GM19395 (cell line): Measurements from ENCODE around the gene LMO7.

Experiments
- ATAC-seq: cut with Tn5 transposase; IDR thresholded peaks from one replicate; pipeline ENCODE4 v1.9.1; 2021; ENCODE audit warnings: mild to moderate bottlenecking, moderate library complexity; ENCODE audit not compliant: unreplicated experiment

LMO7 gene

GRCh38 chr13:75635828-75636435 lies at the start of gene LMO7:
LMO7 (plus strand) TSS chr13:75636330; CDS start chr13:75636658, 328 bp downstream.
- peak; percentile 69 for ATAC-seq

- no peak for ATAC-seq
These were observed 48.5 kb upstream of the LMO7 start for GRCh38 chr13:75587679-75588078.

- ATAC-seq, result no peak
These were observed 39.4 kb upstream of the LMO7 start for GRCh38 chr13:75596657-75597182.

- no peak for ATAC-seq
These were observed 35.8 kb upstream of the LMO7 start for GRCh38 chr13:75600371-75600770.

GRCh38 chr13:75603038-75603437 lies 33.1 kb upstream of the LMO7 start:
- no peak for ATAC-seq

DNA sequence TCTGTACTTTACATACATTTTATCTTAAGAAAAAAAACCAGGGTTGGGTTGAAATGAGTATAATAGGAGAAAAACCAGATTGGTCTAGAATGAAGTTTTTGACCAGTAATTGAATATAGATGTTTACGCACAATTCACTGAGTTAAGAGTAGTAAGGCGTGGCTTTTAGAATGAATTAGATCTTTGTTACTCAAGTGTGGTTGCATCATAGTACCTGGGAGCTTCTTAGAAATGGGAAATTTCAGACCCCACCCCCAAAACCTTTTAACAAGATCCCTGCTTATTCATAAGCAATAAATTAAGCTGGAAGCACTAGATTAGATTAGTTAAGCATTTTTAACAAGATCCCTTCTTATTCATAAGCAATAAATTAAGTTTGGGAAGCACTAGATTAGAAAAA lies 28.7 kb upstream of the LMO7 start:
- no peak for ATAC-seq

GRCh38 chr13:75610466-75610865 lies 25.7 kb upstream of the LMO7 start:
- ATAC-seq, result no peak

- no peak for ATAC-seq
These were observed 23.8 kb upstream of the LMO7 start for GRCh38 chr13:75612354-75612753.

- no peak for ATAC-seq
These were observed 18.9 kb upstream of the LMO7 start for GRCh38 chr13:75617230-75617629.

DNA sequence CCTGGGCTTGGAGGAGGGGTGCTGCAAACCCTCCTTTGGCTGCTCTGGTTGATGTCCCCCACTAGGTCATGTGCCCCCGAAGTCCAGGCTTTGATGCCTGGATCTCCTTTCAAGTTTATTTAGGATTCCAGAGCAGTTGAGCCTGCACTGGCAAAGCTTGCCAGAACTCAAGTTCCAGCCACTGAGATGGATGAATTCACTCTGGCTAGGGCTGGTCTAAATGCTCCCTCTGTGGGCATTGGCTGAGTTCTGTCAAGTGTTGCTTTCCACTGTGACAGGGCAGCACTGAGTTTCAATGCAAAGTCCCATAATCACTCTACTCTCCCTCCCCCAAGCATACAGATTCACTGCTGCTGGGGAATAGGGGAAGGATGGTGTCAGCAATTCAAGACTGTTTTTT lies 17.8 kb upstream of the LMO7 start:
- ATAC-seq, result no peak

DNA sequence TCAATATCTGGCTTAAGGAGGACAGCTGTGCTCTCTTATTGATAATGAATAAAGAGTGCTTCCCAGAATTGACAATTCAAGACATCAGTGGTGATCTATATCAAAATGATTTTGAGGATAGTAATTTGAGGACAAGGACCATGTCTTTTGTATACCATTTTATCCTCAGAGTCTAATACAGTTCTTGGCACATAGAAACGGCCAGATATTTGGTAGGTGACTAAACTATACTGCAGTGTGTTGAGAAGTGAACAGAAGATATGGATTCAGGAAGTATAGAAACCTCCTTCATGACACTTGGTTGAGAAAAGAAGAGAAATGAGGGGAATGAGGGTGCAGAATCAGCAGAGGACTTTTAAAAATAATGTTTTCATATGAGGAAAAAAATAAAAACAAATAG lies 16.1 kb upstream of the LMO7 start:
- no peak for ATAC-seq

- no peak for ATAC-seq
These were observed 15.0 kb upstream of the LMO7 start for GRCh38 chr13:75621147-75621546.

DNA sequence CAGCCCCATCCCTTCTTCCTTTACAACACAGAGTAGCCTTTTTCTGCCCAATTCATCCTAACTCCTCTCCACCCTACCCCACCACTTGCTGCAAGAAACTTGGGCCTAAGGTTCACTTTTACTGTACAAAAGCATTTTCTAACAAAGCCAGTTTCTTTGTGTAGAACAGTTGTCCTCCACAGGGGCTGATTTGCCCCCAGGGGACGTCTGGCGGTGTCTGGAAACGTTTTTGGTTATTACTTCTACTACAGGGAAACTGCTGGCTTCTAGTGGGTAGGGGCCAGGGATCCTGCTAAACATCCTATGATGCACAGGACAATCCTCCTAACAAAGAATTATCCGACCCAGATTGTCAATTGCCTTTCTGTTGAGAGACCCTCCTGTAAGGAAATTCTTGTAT lies 7.3 kb upstream of the LMO7 start:
- no peak for ATAC-seq

DNA sequence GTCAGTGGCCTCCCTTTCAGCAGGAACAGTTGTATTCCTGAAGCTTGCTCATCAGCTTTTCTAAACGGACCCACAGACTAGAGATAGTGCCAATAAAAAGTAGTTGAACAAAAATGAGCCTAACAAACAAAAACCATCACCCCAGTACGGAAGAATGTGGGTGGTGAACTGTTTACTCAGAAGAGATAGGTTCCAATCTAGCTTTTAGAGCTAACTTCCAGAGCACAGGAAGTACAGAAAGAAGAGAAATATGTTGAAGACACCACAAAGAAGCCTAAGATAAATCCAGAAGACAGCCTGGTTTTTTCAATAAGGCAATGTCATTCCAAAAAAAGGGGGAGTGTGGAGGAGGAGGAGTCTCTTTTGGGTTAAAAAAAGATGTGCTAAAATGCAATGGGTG lies 2.8 kb upstream of the LMO7 start:
- no peak for ATAC-seq

DNA sequence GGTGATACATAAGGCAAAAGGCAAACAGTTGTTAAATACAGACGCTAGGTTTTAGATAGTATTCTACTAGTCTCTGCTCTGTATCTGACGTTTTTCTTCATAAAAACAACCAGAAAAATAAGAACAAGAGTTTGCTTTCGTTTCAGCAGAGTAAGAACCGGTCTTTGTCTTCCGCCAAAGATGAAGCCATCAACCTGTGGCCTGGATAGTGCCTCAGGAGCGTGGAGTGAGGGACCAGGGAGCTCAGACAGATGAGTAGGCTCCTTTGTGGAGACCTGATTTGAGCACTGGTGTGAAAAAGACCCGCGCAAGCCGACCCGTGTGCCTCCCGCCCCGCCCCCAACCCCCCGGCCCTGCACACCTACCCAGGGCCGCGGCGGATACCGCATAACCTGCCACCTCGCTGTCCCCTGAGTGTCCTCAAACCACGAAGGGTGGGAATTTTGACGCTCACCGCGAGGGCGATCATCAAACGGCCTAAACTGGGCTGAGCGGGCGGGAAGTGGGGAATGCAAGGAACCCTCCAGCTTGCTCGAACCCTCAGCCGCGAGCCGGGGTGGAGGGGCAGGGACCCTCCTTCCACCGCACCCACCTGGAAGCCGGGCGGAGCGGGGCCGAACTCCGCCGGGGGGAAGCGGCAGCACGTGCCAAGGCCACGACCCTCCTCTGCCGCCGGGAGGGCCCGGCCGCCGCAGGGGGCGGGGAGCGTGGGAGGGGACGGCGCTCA lies 866 bp upstream of the LMO7 start:
- no peak for ATAC-seq

- ATAC-seq, result peak; percentile 65
These were observed 478 bp downstream of the LMO7 start for GRCh38 chr13:75636436-75637180.

DNA sequence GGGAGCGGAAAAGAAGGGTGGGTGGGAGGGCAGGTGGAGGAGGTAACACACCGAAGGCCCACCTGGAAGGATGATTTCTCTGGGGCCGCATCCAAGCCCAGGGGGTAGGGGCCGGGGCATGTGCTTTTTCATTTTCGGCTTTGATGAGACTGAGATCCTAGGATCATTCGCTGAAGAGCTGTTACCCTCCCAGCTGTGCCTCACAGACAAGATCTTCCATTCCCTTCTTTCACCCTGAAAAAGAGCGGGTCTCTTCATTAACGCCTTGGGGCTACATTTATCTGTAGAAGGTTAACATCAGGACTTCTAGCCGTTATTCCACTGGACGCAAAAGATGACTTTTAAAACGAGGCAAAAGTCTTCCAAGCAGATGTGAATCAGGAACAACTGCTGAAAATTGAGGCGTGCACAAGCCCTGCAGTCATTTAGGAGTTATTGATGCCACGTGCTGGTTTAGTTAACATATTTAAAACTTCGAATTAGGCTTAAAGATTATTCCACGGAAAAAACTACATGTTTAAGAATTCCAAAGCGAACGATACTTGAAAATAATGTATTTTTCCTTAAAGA lies 1.1 kb downstream of the LMO7 start:
- ATAC-seq, result no peak

- ATAC-seq, result no peak
These were observed 3.3 kb downstream of the LMO7 start for GRCh38 chr13:75639454-75639853.

GRCh38 chr13:75641026-75641425 lies 4.9 kb downstream of the LMO7 start:
- no peak for ATAC-seq

GRCh38 chr13:75643182-75643581 lies 7.1 kb downstream of the LMO7 start:
- no peak for ATAC-seq

DNA sequence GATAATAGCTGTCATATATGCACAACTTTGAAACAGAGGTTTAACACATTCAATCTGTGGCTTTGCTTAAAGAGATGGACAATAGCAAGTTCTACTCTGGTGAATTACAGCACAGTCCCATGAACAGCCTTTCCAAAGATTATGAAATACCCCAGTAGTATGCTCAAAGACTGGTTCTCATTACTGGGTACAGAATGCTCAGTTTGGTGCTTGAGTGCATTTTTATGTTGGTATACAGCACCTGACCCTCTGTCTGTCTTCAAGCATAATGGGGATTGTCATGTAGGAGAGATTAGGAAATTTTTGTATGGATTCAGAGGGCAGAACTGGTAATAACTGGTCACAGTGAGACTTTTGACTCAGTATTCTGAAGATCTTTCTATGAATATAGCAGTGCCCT lies 7.6 kb downstream of the LMO7 start:
- no peak for ATAC-seq
